ENCODE measurements around the gene CTNNA3.
"Not testable (repeated sequence)": the region's sequence is repeated elsewhere in the genome, so short reads cannot be mapped to it uniquely, and the experiment has no call there.

Gene CTNNA3

GRCh38 chr10:66335753-66336152 is 1360.2 kb downstream of the CTNNA3 start:
- DNase-seq, result not testable (repeated sequence)

- DNase-seq, result no peak
These were observed 1366.8 kb downstream of the CTNNA3 start for GRCh38 chr10:66329147-66329546.

- DNase-seq, result no peak
These were observed 1369.1 kb downstream of the CTNNA3 start for GRCh38 chr10:66326876-66327275.

GRCh38 chr10:66322777-66323176 is 1373.2 kb downstream of the CTNNA3 start:
- DNase-seq, result no peak

GRCh38 chr10:66321723-66322665 is 1374.0 kb downstream of the CTNNA3 start:
- no peak for DNase-seq

GRCh38 chr10:66318761-66319160 is 1377.2 kb downstream of the CTNNA3 start:
- DNase-seq, result no peak

- no peak for DNase-seq
These were observed 1388.2 kb downstream of the CTNNA3 start for GRCh38 chr10:66307826-66308225.

GRCh38 chr10:66301078-66301477 is 1394.9 kb downstream of the CTNNA3 start:
- DNase-seq, result no peak

- DNase-seq, result no peak
These were observed 1400.4 kb downstream of the CTNNA3 start for GRCh38 chr10:66295602-66296001.

GRCh38 chr10:66294538-66294937 is 1401.5 kb downstream of the CTNNA3 start:
- no peak for DNase-seq

GRCh38 chr10:66292922-66293321 is 1403.1 kb downstream of the CTNNA3 start:
- no peak for DNase-seq

GRCh38 chr10:66292456-66292855 is 1403.5 kb downstream of the CTNNA3 start:
- no peak for DNase-seq

- no peak for DNase-seq
These were observed 1404.9 kb downstream of the CTNNA3 start for GRCh38 chr10:66291133-66291532.

- no peak for DNase-seq
These were observed 1411.4 kb downstream of the CTNNA3 start for GRCh38 chr10:66284621-66285020.

- DNase-seq, result no peak
These were observed 1412.0 kb downstream of the CTNNA3 start for GRCh38 chr10:66283874-66284464.

- no peak for DNase-seq
These were observed 1412.9 kb downstream of the CTNNA3 start for GRCh38 chr10:66283064-66283463.

GRCh38 chr10:66281327-66281726 is 1414.7 kb downstream of the CTNNA3 start:
- no peak for DNase-seq

- no peak for DNase-seq
These were observed 1418.5 kb downstream of the CTNNA3 start for GRCh38 chr10:66277481-66277880.

GRCh38 chr10:66273966-66274519 is 1422.0 kb downstream of the CTNNA3 start:
- no peak for DNase-seq

GRCh38 chr10:66265398-66265797 is 1430.6 kb downstream of the CTNNA3 start:
- no peak for DNase-seq

- no peak for DNase-seq
These were observed 1436.2 kb downstream of the CTNNA3 start for GRCh38 chr10:66259836-66260235.

GRCh38 chr10:66258693-66259092 is 1437.3 kb downstream of the CTNNA3 start:
- DNase-seq, result no peak

GRCh38 chr10:66257801-66258200 is 1438.2 kb downstream of the CTNNA3 start:
- DNase-seq, result no peak

- DNase-seq, result no peak
These were observed 1443.0 kb downstream of the CTNNA3 start for GRCh38 chr10:66252986-66253385.

Data from NCI-H1105 (cell line).